Activated naive CD4-positive, alpha-beta T cell treated with anti-CD3 and anti-CD28 coated beads for 36 hours (primary cell): ENCODE results near the gene SCYGR3. TPM values are rescaled to one million over a fixed set of nuclear protein-coding genes. Genes with fewer than 3 reads are reported as not detected.

Source experiments
- CTCF ChIA-PET: fragments of 350-600 bp; sonication (Branson Sonifier 250); formaldehyde crosslinking; loops from one replicate; lab custom pipeline; 2021; ENCODE audit warnings: antibody characterized with exemption; lab: Charles Lee
- DNase-seq: peaks from one replicate; pipeline ENCODE4 v3.0.0-alpha.2; 2020
- H3K27ac Mint-ChIP-seq: one replicate; pipeline ENCODE4 v1.8.0; 2021; ENCODE audit warnings: mild to moderate bottlenecking, mixed read lengths
- H3K27me3 Mint-ChIP-seq: one replicate; pipeline ENCODE4 v1.8.0; 2021; ENCODE audit warnings: low read depth, mixed read lengths
- H3K36me3 Mint-ChIP-seq: one replicate; pipeline ENCODE4 v1.8.0; 2021; ENCODE audit warnings: low read depth, mixed read lengths
- H3K4me1 Mint-ChIP-seq: one replicate; pipeline ENCODE4 v1.8.0; 2021; ENCODE audit warnings: low read depth, mixed read lengths
- H3K4me3 Mint-ChIP-seq: one replicate; pipeline ENCODE4 v1.8.0; 2021; ENCODE audit warnings: mild to moderate bottlenecking, moderate library complexity, mixed read lengths
- H3K9me3 Mint-ChIP-seq: one replicate; pipeline ENCODE4 v1.8.0; 2021; ENCODE audit warnings: mixed read lengths
- intact Hi-C: fragments of 100-400 bp; cut with micrococcal nuclease; formaldehyde crosslinking; loops from one replicate; pipeline ENCODE4 v1.15.1; 2023
- total RNA-seq, 2 experiments: library from RNA; stranded (reverse); gene quantifications; one replicate each; pipeline ENCODE4 v1.2.3, GENCODE V29; 2021

SCYGR3 gene
- total RNA-seq, 2 experiments from 2014 or later = not detected

DNA sequence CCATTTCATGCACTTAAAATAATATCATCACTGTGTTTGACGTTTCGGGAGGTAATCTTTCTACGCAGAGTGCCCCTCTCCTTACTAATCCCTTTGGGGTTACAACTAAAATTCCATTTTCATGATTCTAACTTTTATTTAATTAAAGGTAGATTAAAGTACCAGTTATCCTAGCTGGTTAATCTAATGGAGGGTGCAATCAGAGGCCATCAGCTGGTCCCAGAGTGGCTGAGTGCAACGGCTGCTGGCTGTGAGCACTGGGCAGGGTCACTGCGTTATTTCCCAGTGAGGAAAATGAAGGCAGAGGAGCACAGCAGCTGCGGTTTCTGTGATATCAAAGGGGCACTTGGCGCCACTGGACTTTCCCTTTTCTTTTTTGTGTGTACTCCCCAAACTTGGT lies 14.8 kb upstream of the SCYGR3 start:
- CTCF ChIA-PET = no interaction called here
- H3K27me3 Mint-ChIP-seq = peaks cover 13% of the 10 kb centered on the region
- no peak overlapping the region for H3K4me3 Mint-ChIP-seq
- DNase-seq = no peak
- H3K36me3 Mint-ChIP-seq = no peaks in the 10 kb centered on the region
- no peak overlapping the region for H3K27ac Mint-ChIP-seq
- intact Hi-C loops = no loop called here
- no peaks in the 10 kb centered on the region for H3K9me3 Mint-ChIP-seq
- H3K4me1 Mint-ChIP-seq = no peaks in the 10 kb centered on the region

DNA sequence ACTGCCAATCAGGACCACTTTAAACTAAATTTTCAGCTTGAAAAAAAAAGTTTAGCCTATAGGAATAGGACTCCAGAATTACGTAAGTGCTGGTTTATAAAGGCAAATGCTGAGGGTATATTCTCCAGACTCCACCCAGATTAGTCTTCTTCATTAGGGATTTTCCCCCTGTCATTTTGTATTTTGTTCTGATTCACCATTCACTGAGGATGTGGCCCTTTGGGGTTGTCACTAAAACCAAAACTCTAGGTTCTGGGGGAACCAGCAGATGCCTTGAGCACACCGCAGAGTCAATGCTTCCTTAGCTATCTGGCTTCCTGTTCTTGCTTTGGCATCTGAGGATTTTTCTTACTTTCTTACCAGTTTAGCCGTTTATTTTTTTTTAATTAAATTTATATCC lies 13.1 kb upstream of the SCYGR3 start:
- CTCF ChIA-PET = no interaction called here
- peak; percentile 34 for DNase-seq
- Mint-ChIP-seq H3K27me3 (peaks cover 13% of the 10 kb centered on the region), H3K4me3 (no peak overlapping the region), H3K27ac (no peak overlapping the region), H3K4me1 (no peaks in the 10 kb centered on the region), H3K9me3 (no peaks in the 10 kb centered on the region), H3K36me3 (no peaks in the 10 kb centered on the region)
- intact Hi-C loops = no loop called here

DNA sequence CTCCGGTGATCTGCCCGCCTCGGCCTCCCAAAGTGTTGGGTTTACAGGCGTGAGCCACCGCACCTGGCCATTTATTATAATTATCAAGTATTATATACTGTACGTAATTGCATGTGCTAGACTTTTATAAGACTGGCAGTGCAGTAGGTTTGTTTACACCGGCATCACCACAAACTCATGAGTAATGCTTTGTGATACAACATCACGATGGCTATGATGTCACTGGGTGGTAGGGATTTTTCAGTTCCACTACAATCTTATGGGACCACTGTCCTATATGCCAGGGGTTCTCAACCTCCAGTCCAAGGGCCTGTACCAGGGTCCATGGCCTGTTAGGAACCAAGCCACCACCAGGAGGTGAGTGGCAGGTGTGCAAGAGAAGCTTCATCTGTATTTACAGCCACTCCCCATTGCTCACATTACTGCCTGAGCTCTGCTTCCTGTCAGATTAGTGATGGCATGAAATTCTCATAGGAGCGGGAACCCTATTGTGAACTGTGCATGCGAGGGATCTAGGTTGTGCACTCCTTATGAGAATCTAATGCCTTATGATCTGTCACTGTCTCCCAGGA lies 12.0 kb upstream of the SCYGR3 start:
- CTCF ChIA-PET = no interaction called here
- no peak for DNase-seq
- Mint-ChIP-seq H3K4me3 (no peak overlapping the region), H3K36me3 (no peaks in the 10 kb centered on the region), H3K4me1 (no peaks in the 10 kb centered on the region), H3K27ac (no peak overlapping the region), H3K9me3 (no peaks in the 10 kb centered on the region), H3K27me3 (peaks cover 11% of the 10 kb centered on the region)
- intact Hi-C loops = no loop called here

DNA sequence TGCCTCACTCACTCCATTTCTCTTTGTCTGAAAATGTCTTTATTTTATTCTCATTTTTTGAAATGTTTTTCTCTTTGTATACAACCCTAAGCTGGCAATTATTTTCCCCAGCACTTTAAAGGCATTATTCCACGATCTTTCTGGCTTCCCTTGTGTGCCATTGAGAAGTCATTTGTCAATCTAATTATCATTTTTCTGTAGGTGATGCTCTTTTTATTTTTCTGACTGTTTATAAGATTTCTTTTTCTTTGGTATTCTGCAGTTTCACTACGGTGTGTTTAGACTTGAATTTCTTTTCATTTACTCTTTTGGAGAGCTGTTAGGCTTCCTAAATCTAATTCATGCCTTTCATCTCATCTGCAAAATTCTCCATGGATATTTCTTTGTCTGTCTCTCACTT lies 10.8 kb upstream of the SCYGR3 start:
- Mint-ChIP-seq H3K27me3 (peaks cover 11% of the 10 kb centered on the region), H3K4me3 (no peak overlapping the region), H3K27ac (no peak overlapping the region), H3K4me1 (no peaks in the 10 kb centered on the region), H3K36me3 (no peaks in the 10 kb centered on the region), H3K9me3 (no peaks in the 10 kb centered on the region)
- no peak for DNase-seq
- CTCF ChIA-PET = interaction anchor here (1.5 kb wide), 1 partner anchor 219 kb away, joined by 6 read pairs; no protein-coding TSS in a partner anchor
- intact Hi-C loops = no loop called here

DNA sequence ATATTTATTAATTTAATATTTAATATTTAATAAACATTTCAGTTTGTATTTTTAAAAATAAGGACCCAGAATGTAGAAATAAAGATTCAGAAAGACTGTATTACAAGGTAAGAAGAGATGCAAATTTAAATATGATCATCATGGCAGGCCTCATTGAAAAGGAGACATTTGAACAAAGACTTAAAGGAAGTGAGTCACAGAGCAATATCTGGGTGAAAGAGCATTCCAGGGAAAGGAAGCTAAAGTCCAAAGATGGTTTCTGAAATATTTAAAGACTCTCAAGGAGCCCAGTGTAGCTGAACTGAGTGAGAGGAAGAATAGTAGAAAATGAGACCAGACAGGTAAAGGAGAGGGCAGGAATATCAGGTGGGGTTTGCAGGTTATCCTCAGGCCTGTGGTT lies 8.6 kb upstream of the SCYGR3 start:
- no peak overlapping the region for H3K4me3 Mint-ChIP-seq
- no peak for DNase-seq
- no peaks in the 10 kb centered on the region for H3K9me3 Mint-ChIP-seq
- intact Hi-C loops = no loop called here
- peaks cover 4% of the 10 kb centered on the region for H3K27me3 Mint-ChIP-seq
- CTCF ChIA-PET = no interaction called here
- H3K27ac Mint-ChIP-seq = no peak overlapping the region
- no peaks in the 10 kb centered on the region for H3K4me1 Mint-ChIP-seq
- no peaks in the 10 kb centered on the region for H3K36me3 Mint-ChIP-seq

DNA sequence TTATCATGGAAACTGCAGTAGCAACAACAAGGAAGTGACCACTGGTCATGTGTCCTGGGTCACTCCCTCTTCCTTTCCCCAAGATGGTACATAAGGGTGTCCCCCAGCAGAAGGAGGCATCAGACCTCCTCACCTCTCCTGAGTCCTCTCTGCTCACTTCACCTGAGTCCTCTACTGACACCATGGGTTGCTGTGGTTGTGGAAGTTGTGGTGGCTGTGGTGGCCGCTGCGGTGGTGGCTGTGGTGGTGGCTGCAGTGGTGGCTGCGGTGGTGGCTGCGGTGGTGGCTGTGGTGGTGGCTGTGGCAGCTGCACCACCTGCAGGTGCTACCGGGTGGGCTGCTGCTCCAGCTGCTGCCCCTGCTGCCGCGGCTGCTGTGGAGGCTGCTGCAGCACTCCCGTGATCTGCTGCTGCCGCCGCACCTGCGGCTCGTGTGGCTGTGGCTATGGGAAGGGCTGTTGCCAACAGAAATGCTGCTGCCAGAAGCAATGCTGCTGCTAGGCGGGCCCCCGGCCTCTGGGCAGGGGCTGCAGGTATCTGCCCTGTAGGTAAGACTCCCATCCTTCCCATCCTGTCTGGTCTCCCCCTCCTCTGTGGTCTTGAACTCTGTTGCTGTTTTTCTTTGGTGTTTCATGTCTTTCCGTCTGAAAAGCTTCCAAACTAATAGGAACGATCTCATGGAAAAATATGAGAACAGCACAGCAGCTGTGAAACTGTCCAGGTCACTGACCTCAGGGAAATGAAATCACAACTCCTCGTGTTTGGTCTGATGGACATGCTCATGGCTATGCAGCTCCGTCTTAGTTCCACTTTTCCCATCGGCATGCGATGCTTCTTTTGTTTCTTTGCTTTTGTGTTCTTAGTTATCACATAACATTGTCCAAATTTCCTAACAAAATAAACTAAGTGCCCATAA lies 2.9 kb upstream of the SCYGR3 start, which contains the start of gene SCYGR4:
Gene SCYGR4, plus strand, starts transcription at position 183 of the 915 bp plus-strand sequence. Its CDS starts 0 bp downstream, at position 183.
- Mint-ChIP-seq H3K27me3 (peaks cover 11% of the 10 kb centered on the region), H3K27ac (no peak within 1 kb of the TSS), H3K36me3 (no peaks in the 10 kb centered on the region), H3K4me1 (no peaks in the 10 kb centered on the region), H3K9me3 (no peaks in the 10 kb centered on the region), H3K4me3 (no peak within 1 kb of the TSS)
- CTCF ChIA-PET = no interaction called here
- DNase-seq = no peak
- intact Hi-C loops = no loop called here

DNA sequence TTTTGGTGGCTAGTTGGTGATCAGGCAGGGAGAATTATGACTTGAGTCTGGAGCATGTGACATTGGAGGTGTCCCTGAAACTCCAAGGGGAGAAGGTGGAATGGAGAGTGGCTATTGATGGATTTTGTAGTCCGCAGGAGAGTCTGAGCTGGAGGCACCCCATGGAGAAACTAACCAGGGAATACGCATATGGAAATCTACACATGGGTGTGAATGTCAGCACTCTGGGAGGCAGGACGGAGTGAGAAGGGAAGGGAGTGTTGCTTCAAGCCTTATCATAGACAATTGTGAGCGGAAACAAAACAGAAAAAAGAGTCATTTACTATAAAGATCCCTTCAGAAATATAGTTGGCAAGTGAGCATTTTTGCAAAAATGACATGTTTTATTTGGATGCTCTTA lies 2.0 kb upstream of the SCYGR3 start:
- CTCF ChIA-PET = no interaction called here
- H3K4me3 Mint-ChIP-seq = no peak overlapping the region
- H3K27ac Mint-ChIP-seq = no peak overlapping the region
- H3K36me3 Mint-ChIP-seq = no peaks in the 10 kb centered on the region
- H3K4me1 Mint-ChIP-seq = no peaks in the 10 kb centered on the region
- H3K9me3 Mint-ChIP-seq = no peaks in the 10 kb centered on the region
- peaks cover 12% of the 10 kb centered on the region for H3K27me3 Mint-ChIP-seq
- no peak for DNase-seq
- intact Hi-C loops = no loop called here

DNA sequence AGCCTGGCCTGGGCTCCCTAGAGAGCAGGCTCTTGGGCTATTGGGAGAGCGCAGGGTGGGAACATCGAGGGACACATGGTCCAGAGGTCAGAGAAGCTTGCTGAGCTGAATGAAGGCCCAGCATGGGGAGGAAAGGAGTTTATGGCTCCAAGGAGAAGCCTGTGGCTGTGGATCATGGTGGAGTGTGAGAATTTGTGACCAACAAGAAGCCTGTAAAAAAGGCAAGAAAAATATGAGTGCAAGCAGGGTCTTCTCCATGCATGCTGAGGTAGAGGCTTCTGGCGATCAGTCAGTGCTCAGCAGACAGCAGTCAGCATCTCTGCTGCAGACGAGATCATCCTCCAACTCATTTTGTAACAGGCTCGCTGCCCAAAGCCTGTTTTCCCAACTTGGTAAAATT lies 1.3 kb upstream of the SCYGR3 start:
- no peak overlapping the region for H3K4me3 Mint-ChIP-seq
- DNase-seq = no peak
- no peak overlapping the region for H3K27ac Mint-ChIP-seq
- no peaks in the 10 kb centered on the region for H3K36me3 Mint-ChIP-seq
- H3K4me1 Mint-ChIP-seq = no peaks in the 10 kb centered on the region
- peaks cover 12% of the 10 kb centered on the region for H3K27me3 Mint-ChIP-seq
- H3K9me3 Mint-ChIP-seq = no peaks in the 10 kb centered on the region
- CTCF ChIA-PET = no interaction called here
- intact Hi-C loops = no loop called here

DNA sequence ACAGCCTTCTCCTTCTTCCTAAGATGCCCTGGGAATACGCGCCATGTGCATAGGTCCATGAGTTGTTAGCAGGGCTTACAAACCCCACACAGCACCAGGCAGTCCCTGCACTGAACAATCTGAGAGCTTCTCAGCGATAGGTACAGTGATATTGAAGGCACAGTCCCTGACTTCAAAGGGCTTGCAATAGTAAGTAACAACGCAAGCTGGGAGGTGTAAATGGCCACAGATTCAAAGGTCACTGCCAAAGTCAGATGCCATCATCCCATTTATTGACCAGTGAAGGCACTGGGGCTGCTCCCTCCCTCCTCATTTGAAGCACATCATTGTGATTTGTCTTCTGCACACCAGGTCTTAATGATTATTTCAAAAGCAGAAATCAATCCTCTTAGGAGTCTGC lies 541 bp upstream of the SCYGR3 start:
- no peaks in the 10 kb centered on the region for H3K36me3 Mint-ChIP-seq
- H3K27ac Mint-ChIP-seq = no peak overlapping the region
- H3K4me1 Mint-ChIP-seq = peaks cover 1% of the 10 kb centered on the region
- peaks cover 13% of the 10 kb centered on the region for H3K27me3 Mint-ChIP-seq
- intact Hi-C loops = no loop called here
- no peak for DNase-seq
- CTCF ChIA-PET = interaction anchor here (0.5 kb wide), 1 partner anchor 222 kb away, joined by 5 read pairs; no protein-coding TSS in a partner anchor
- H3K4me3 Mint-ChIP-seq = no peak overlapping the region
- H3K9me3 Mint-ChIP-seq = no peaks in the 10 kb centered on the region

DNA sequence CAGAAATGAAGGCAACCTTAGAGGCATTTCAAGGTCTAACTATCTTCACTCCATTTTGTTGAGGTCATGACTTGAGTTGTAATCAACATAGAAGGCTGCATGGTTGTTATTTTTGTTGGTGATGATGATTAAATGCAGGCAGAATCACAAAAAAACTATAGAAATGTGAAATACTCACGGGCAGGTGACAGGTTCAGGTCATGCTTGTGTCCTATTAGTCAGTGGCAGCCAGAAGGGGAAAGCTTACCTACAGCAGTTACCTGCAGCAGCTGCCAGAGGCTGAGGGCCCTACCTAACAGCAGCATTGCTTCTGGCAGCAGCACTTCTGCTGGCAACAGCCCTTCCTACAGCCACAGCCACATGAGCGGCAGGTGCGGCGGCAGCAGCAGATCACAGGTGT lies 394 bp downstream of the SCYGR3 start:
- Mint-ChIP-seq H3K4me3 (no peak overlapping the region), H3K27ac (no peak overlapping the region), H3K36me3 (no peaks in the 10 kb centered on the region), H3K9me3 (no peaks in the 10 kb centered on the region), H3K4me1 (peaks cover 3% of the 10 kb centered on the region), H3K27me3 (peaks cover 18% of the 10 kb centered on the region)
- CTCF ChIA-PET = no interaction called here
- no peak for DNase-seq
- intact Hi-C loops = no loop called here

DNA sequence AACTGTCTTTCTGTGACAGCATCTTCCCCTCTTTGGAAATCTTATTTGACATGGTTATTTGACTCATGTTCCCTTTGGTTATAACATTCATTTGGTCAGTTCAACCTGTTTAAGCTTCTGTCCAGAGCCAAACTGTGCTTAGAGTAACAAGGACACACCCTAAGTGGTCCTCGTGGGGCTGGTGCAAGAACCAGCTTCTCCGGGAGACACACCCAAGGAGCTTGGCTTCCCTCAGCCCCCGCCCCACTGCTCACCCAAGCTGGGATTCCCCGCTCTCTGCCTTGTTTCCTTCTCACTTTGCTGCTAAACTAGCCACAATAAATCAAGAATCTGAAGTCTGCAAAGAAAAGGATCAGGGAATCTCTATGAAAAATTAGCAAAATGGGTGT lies 1.4 kb downstream of the SCYGR3 start:
- CTCF ChIA-PET = no interaction called here
- Mint-ChIP-seq H3K4me1 (peaks cover 10% of the 10 kb centered on the region), H3K27me3 (peaks cover 23% of the 10 kb centered on the region), H3K4me3 (no peak overlapping the region), H3K27ac (no peak overlapping the region), H3K36me3 (no peaks in the 10 kb centered on the region), H3K9me3 (no peaks in the 10 kb centered on the region)
- intact Hi-C loops = no loop called here
- no peak for DNase-seq

DNA sequence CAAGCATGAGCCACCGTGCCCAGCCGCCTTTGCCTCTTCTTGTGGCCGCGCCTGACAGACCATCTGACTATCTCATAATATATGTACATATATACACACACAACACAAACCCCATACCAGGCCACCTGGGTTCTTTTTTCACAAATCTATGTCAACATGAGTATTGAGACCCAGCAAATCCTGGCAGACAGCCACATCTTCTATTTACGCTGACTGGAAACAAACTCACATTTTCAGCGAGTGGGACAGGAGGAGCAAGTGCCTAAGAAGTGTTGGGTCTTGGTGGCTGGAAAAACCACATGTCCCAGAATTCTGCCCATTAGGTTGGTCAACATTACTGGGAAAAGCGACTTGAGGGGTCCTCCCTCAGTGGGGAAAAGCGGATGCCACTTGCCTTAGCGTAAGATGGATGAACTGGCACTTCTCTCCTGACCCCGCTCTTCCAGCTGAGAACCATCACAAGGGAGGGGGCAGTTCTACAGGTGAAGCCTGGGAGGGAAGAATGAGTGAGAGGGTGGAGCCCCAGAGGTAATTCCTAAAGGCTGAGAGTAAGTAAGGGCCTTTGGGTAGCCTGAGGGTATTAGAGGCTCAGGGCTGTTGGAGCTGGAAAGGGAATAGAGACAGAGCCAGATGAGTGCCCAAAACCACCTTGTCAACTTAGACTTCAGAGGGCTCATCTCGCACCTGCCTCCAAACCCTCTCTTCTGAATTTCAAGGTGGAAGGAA lies 1.9 kb downstream of the SCYGR3 start:
- intact Hi-C loops = no loop called here
- Mint-ChIP-seq H3K4me3 (no peak overlapping the region), H3K27me3 (peaks cover 24% of the 10 kb centered on the region), H3K27ac (no peak overlapping the region), H3K36me3 (no peaks in the 10 kb centered on the region), H3K9me3 (no peaks in the 10 kb centered on the region), H3K4me1 (peaks cover 14% of the 10 kb centered on the region)
- DNase-seq = no peak
- CTCF ChIA-PET = no interaction called here
